Measurements from ENCODE around the gene TMEM255A.

Gene TMEM255A

GRCh38 chrX:120306630-120307029 is 4.6 kb downstream of the TMEM255A start:
- no peak for TF ChIP-seq CTCF (IDR thresholded peaks at IDR 0.05; ENCODE audit: insufficient read depth, low read depth, low read length, missing control alignments)
- no peak overlapping the region for H3K4me3 ChIP-seq (ENCODE audit: low read depth, low read length)
- DNase-seq (ENCODE audit: low read depth), result no peak

GRCh38 chrX:120305531-120306141 is 5.6 kb downstream of the TMEM255A start:
- no peak for TF ChIP-seq CTCF (IDR thresholded peaks at IDR 0.05; ENCODE audit: insufficient read depth, low read depth, low read length, missing control alignments)
- H3K4me3 ChIP-seq (ENCODE audit: low read depth, low read length), result no peak overlapping the region
- DNase-seq (ENCODE audit: low read depth), result no peak

GRCh38 chrX:120304256-120304655 is 7.0 kb downstream of the TMEM255A start:
- TF ChIP-seq CTCF (IDR thresholded peaks at IDR 0.05; ENCODE audit: insufficient read depth, low read depth, low read length, missing control alignments), result no peak
- H3K4me3 ChIP-seq (ENCODE audit: low read depth, low read length), result no peak overlapping the region
- no peak for DNase-seq (ENCODE audit: low read depth)

- TF ChIP-seq CTCF (IDR thresholded peaks at IDR 0.05; ENCODE audit: insufficient read depth, low read depth, low read length, missing control alignments), result no peak
- peak; percentile 82 for DNase-seq (ENCODE audit: low read depth)
- peak overlapping the region; percentile 31; the same call in 1 of the 2 replicates for H3K4me3 ChIP-seq (ENCODE audit: low read depth, low read length)
Measured at GRCh38 chrX:120302434-120302833, 8.8 kb downstream of the TMEM255A start.

- no peak for TF ChIP-seq CTCF (IDR thresholded peaks at IDR 0.05; ENCODE audit: insufficient read depth, low read depth, low read length, missing control alignments)
- DNase-seq (ENCODE audit: low read depth), result no peak
- peak overlapping the region; percentile 31 for H3K4me3 ChIP-seq (ENCODE audit: low read depth, low read length)
Measured at GRCh38 chrX:120301960-120302359, 9.3 kb downstream of the TMEM255A start.

- DNase-seq (ENCODE audit: low read depth), result no peak
- no peak for TF ChIP-seq CTCF (IDR thresholded peaks at IDR 0.05; ENCODE audit: insufficient read depth, low read depth, low read length, missing control alignments)
- H3K4me3 ChIP-seq (ENCODE audit: low read depth, low read length), result no peak overlapping the region
Measured at GRCh38 chrX:120301497-120301896, 9.8 kb downstream of the TMEM255A start.

- H3K4me3 ChIP-seq (ENCODE audit: low read depth, low read length), result no peak overlapping the region
- TF ChIP-seq CTCF (IDR thresholded peaks at IDR 0.05; ENCODE audit: insufficient read depth, low read depth, low read length, missing control alignments), result no peak
- DNase-seq (ENCODE audit: low read depth), result no peak
Measured at GRCh38 chrX:120299928-120300327, 11.3 kb downstream of the TMEM255A start.
